Neural progenitor cell (in vitro differentiated cells): Measurements from ENCODE around the gene ROPN1B. TPM values are rescaled to one million over a fixed set of nuclear protein-coding genes. Genes with fewer than 3 reads are reported as not detected.

Experiments used
- DNase-seq: peaks from one replicate; pipeline ENCODE4 v3.0.0-alpha.2; 2016; ENCODE audit warnings: low spot score
- H2AFZ ChIP-seq: fragments of 200-600 bp; sonication (generic); replicated peaks from 2 replicates; pipeline ENCODE4 v1.6.1; 2016; ENCODE audit warnings: antibody characterized with exemption
- H3F3A ChIP-seq: fragments of 200-600 bp; sonication (generic); 2 replicates; pipeline ENCODE4 v1.6.1; 2016; ENCODE audit warnings: antibody characterized with exemption, low read depth
- H3K27ac ChIP-seq: fragments of 200-600 bp; sonication (generic); 2 replicates; pipeline ENCODE4 v1.5.1; 2016; ENCODE audit warnings: mild to moderate bottlenecking
- H3K27me3 ChIP-seq: fragments of 200-600 bp; sonication (generic); 2 replicates; pipeline ENCODE4 v1.6.1; 2016; ENCODE audit warnings: mild to moderate bottlenecking, moderate library complexity
- H3K36me3 ChIP-seq: fragments of 200-600 bp; sonication (generic); 2 replicates; pipeline ENCODE4 v1.5.1; 2016
- H3K4me1 ChIP-seq: fragments of 200-600 bp; sonication (generic); 2 replicates; pipeline ENCODE4 v1.6.1; 2016; ENCODE audit warnings: mixed run types
- H3K4me2 ChIP-seq: fragments of 200-600 bp; sonication (generic); 2 replicates; pipeline ENCODE4 v1.6.1; 2016
- H3K4me3 ChIP-seq: fragments of 200-600 bp; sonication (generic); 2 replicates; pipeline ENCODE4 v1.5.1; 2016
- H3K79me2 ChIP-seq: fragments of 200-600 bp; sonication (generic); 2 replicates; pipeline ENCODE4 v1.6.1; 2016; ENCODE audit warnings: low read depth
- H3K9ac ChIP-seq: fragments of 200-600 bp; sonication (generic); 2 replicates; pipeline ENCODE4 v1.6.1; 2016
- H3K9me3 ChIP-seq: fragments of 200-600 bp; sonication (generic); 2 replicates; pipeline ENCODE4 v1.5.1; 2016; ENCODE audit warnings: low read depth
- H4K20me1 ChIP-seq: fragments of 200-600 bp; sonication (generic); 2 replicates; pipeline ENCODE4 v1.6.1; 2016; ENCODE audit warnings: low read depth
- H3K27ac Mint-ChIP-seq: 3 replicates; pipeline ENCODE4 v1.8.0; 2021; ENCODE audit warnings: mixed read lengths
- H3K27me3 Mint-ChIP-seq: 2 replicates; pipeline ENCODE4 v1.8.0; 2022; ENCODE audit warnings: low read depth, mild to moderate bottlenecking, inconsistent platforms, moderate library complexity, mixed read lengths; ENCODE audit not compliant: insufficient read depth
- H3K36me3 Mint-ChIP-seq: 3 replicates; pipeline ENCODE4 v1.8.0; 2021; ENCODE audit warnings: mixed read lengths
- H3K4me1 Mint-ChIP-seq: 3 replicates; pipeline ENCODE4 v1.8.0; 2021; ENCODE audit warnings: mixed read lengths
- H3K4me3 Mint-ChIP-seq: 3 replicates; pipeline ENCODE4 v1.8.0; 2021; ENCODE audit warnings: mild to moderate bottlenecking, moderate library complexity, mixed read lengths
- H3K9me3 Mint-ChIP-seq: 3 replicates; pipeline ENCODE4 v1.8.0; 2020; ENCODE audit warnings: mixed read lengths
- EZH2 ChIP-seq: fragments of 200-600 bp; sonication (generic); IDR thresholded peaks from 2 replicates; pipeline ENCODE4 v1.6.1; 2017; ENCODE audit warnings: antibody characterized with exemption, mild to moderate bottlenecking, moderate library complexity
- EZH2phosphoT487 ChIP-seq: fragments of 200-600 bp; sonication (generic); IDR thresholded peaks from 2 replicates; pipeline ENCODE4 v1.6.1; 2017; ENCODE audit warnings: antibody characterized with exemption
- total RNA-seq: library from RNA; depleted of rRNA; stranded (reverse); fragments of >200 nt; gene quantifications from 2 replicates; pipeline ENCODE4 v1.2.3, GENCODE V29; 2015; ENCODE audit warnings: low replicate concordance
- TF ChIP-seq, protein P1 (sequence below): fragments of 200-600 bp; sonication (generic); IDR thresholded peaks from 2 replicates; pipeline ENCODE4 v1.5.1; 2017; ENCODE audit warnings: antibody characterized with exemption, mild to moderate bottlenecking

Gene ROPN1B
- total RNA-seq, 1 donor from 2014 or later, result not detected

DNA sequence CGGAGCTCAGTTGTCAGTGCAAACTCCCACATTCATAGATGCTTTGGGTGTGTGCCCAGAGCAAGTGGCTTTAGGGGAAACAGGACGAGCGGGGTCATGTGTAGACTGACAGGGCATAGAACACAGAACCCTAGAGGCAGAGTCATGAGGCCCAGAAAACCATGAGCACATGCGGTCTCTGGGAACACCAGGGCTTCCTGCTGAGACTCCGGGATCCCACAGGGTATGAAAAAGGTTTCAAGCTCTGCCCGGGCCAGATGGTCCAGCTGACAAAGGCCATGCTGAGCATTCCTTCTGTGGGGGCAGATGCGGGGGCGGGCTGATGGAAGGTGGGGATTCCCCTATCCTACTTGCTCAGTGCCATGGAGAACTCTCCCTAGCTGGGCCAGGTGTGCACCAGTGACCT lies 44.8 kb downstream of the ROPN1B start:
- Mint-ChIP-seq H3K36me3 (peaks cover 14% of the 10 kb centered on the region), H3K9me3 (no peaks in the 10 kb centered on the region), H3K4me1 (peaks cover 21% of the 10 kb centered on the region), H3K27me3 (peaks cover 3% of the 10 kb centered on the region), H3K4me3 (no peak overlapping the region), H3K27ac (no peak overlapping the region)
- Histone ChIP-seq H3K36me3 (no peaks in the 10 kb centered on the region), H3F3A (no peaks in the 10 kb centered on the region), H4K20me1 (no peaks in the 10 kb centered on the region), H3K4me2 (no peak overlapping the region), H3K4me3 (no peak overlapping the region), H2AFZ (no peak overlapping the region), H3K27me3 (no peaks in the 10 kb centered on the region), H3K79me2 (no peaks in the 10 kb centered on the region), H3K27ac (no peak overlapping the region), H3K9me3 (no peaks in the 10 kb centered on the region), H3K9ac (no peak overlapping the region), H3K4me1 (peaks cover 12% of the 10 kb centered on the region)
- peak; percentile 45 for DNase-seq
- TF ChIP-seq EZH2 (no peak), EZH2phosphoT487 (no peak)
- TF ChIP-seq, protein P1, sequence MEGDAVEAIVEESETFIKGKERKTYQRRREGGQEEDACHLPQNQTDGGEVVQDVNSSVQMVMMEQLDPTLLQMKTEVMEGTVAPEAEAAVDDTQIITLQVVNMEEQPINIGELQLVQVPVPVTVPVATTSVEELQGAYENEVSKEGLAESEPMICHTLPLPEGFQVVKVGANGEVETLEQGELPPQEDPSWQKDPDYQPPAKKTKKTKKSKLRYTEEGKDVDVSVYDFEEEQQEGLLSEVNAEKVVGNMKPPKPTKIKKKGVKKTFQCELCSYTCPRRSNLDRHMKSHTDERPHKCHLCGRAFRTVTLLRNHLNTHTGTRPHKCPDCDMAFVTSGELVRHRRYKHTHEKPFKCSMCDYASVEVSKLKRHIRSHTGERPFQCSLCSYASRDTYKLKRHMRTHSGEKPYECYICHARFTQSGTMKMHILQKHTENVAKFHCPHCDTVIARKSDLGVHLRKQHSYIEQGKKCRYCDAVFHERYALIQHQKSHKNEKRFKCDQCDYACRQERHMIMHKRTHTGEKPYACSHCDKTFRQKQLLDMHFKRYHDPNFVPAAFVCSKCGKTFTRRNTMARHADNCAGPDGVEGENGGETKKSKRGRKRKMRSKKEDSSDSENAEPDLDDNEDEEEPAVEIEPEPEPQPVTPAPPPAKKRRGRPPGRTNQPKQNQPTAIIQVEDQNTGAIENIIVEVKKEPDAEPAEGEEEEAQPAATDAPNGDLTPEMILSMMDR, result no peak

DNA sequence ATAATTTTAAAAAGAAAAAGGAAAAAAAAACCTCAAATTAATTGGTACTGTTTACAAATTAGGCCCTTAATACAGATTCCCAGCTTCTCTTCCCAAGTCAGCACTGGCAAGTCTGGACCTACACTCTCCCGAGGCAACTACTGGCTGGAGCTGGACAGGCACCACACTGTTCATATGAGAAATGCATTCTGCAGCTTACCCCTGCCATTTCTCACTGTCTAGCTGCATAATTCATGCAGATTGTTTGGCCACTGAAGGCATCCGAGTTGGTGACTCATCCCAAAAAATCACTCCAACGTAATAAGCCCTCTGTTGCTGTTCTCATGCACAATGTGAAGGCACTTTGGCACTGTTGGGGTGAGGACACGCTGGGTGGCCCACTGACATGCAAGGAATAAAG lies 45.3 kb downstream of the ROPN1B start:
- peaks cover 3% of the 10 kb centered on the region for H3K27me3 Mint-ChIP-seq
- TF ChIP-seq EZH2phosphoT487 (no peak), EZH2 (no peak)
- TF ChIP-seq, protein P1, result no peak
- H3K36me3 ChIP-seq, result no peaks in the 10 kb centered on the region
- peaks cover 12% of the 10 kb centered on the region for H3K4me1 ChIP-seq
- peaks cover 22% of the 10 kb centered on the region for H3K4me1 Mint-ChIP-seq
- H3K4me2 ChIP-seq, result no peak overlapping the region
- H3K27ac Mint-ChIP-seq, result peak overlapping the region; percentile 42
- H3K79me2 ChIP-seq, result no peaks in the 10 kb centered on the region
- no peak overlapping the region for H3K4me3 Mint-ChIP-seq
- DNase-seq, result no peak
- no peaks in the 10 kb centered on the region for H3F3A ChIP-seq
- H3K4me3 ChIP-seq, result no peak overlapping the region
- no peak overlapping the region for H3K27ac ChIP-seq
- no peak overlapping the region for H3K9ac ChIP-seq
- no peaks in the 10 kb centered on the region for H3K27me3 ChIP-seq
- H2AFZ ChIP-seq, result no peak overlapping the region
- H3K36me3 Mint-ChIP-seq, result peaks cover 15% of the 10 kb centered on the region
- no peaks in the 10 kb centered on the region for H4K20me1 ChIP-seq
- no peaks in the 10 kb centered on the region for H3K9me3 ChIP-seq
- H3K9me3 Mint-ChIP-seq, result no peaks in the 10 kb centered on the region

DNA sequence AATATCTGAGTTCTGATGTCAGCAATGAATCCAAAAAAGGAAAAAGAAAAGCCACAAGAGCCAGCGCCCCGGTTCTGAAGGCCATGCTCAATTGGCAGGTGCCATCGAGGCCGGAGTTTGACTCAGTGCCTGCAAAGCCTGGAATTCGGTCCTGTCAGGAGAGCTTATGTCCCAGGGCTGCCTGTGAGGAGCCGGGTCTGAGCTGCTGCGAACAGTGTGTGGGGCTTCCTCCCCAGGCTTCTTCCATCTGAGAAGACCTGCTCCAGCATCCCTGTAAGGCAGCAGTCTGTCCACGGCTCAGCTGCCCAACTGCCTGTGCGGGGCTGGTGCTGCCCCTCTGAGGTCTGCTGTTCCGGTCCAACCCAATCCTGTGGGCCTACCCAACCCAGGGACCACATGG lies 46.1 kb downstream of the ROPN1B start:
- H2AFZ ChIP-seq, result no peak overlapping the region
- TF ChIP-seq EZH2phosphoT487 (no peak), EZH2 (no peak)
- TF ChIP-seq, protein P1, result no peak
- no peak for DNase-seq
- no peaks in the 10 kb centered on the region for H3K9me3 ChIP-seq
- no peaks in the 10 kb centered on the region for H3K79me2 ChIP-seq
- no peak overlapping the region for H3K27ac Mint-ChIP-seq
- no peak overlapping the region for H3K9ac ChIP-seq
- no peaks in the 10 kb centered on the region for H3K9me3 Mint-ChIP-seq
- peaks cover 23% of the 10 kb centered on the region for H3K4me1 Mint-ChIP-seq
- H3K27me3 ChIP-seq, result no peaks in the 10 kb centered on the region
- peaks cover 12% of the 10 kb centered on the region for H3K4me1 ChIP-seq
- no peak overlapping the region for H3K4me2 ChIP-seq
- no peaks in the 10 kb centered on the region for H4K20me1 ChIP-seq
- H3F3A ChIP-seq, result no peaks in the 10 kb centered on the region
- no peaks in the 10 kb centered on the region for H3K36me3 ChIP-seq
- peaks cover 16% of the 10 kb centered on the region for H3K36me3 Mint-ChIP-seq
- H3K4me3 Mint-ChIP-seq, result no peak overlapping the region
- H3K27ac ChIP-seq, result no peak overlapping the region
- no peak overlapping the region for H3K4me3 ChIP-seq
- H3K27me3 Mint-ChIP-seq, result peaks cover 3% of the 10 kb centered on the region
